ENCODE data around the gene CXCL12.
A peak's percentile ranks its signal among the peaks of the same experiment; 100 is the strongest.

Gene CXCL12

GRCh38 chr10:44339218-44339617, 45.7 kb downstream of the CXCL12 start:
- no peak overlapping the region for H3K4me3 ChIP-seq (ENCODE audit: insufficient read depth in 1 of 2, low read depth in 1 of 2, low read length in 2 of 2)
- H3K79me1 ChIP-seq (replicated peaks; ENCODE audit: low read length, poor library complexity, severe bottlenecking): no peaks in the 10 kb centered on the region
- no peak overlapping the region for H2AFZ ChIP-seq (ENCODE audit: low read depth, low read length)
- H3K9ac ChIP-seq (ENCODE audit: low read length): no peak overlapping the region
- H3K4me1 ChIP-seq (ENCODE audit: control insufficient read depth, insufficient read depth, low read depth, low read length): peaks cover 16% of the 10 kb centered on the region
- no peak overlapping the region for H3K14ac ChIP-seq (ENCODE audit: low read length in 2 of 2)
- no peak overlapping the region for H3K4me2 ChIP-seq (ENCODE audit: low read length, poor library complexity, severe bottlenecking)
- no peak overlapping the region for H2BK12ac ChIP-seq (ENCODE audit: low read length in 2 of 2)
- no peaks in the 10 kb centered on the region for H3K9me3 ChIP-seq (ENCODE audit: control insufficient read depth, low read length)
- no peak overlapping the region for H4K8ac ChIP-seq (ENCODE audit: low read length)
- no peak overlapping the region for H2AK5ac ChIP-seq (ENCODE audit: low read length, severe bottlenecking)
- H3K4ac ChIP-seq (ENCODE audit: low read depth in 1 of 2, low read length in 2 of 2): no peak overlapping the region
- H2BK120ac ChIP-seq (ENCODE audit: low read depth, low read length): no peak overlapping the region
- no peak overlapping the region for H2BK15ac ChIP-seq (ENCODE audit: low read depth, poor library complexity, severe bottlenecking)
- peaks cover 5 to 30% of the 10 kb centered on the region in 2 experiments for H3K27me3 ChIP-seq (ENCODE audit: control insufficient read depth in 1 of 2, insufficient read depth in 1 of 2, low read length in 2 of 2)
- no peak overlapping the region for H3K18ac ChIP-seq (ENCODE audit: low read depth in 1 of 2, low read length in 2 of 2)
- 67% methylated on average over 3 of the region's 3 CpGs for WGBS
- H2BK5ac ChIP-seq (ENCODE audit: low read depth, low read length, poor library complexity, severe bottlenecking): no peak overlapping the region
- H3K27ac ChIP-seq (ENCODE audit: low read length, poor library complexity, severe bottlenecking): no peak overlapping the region
- H3K23ac ChIP-seq (ENCODE audit: low read length in 2 of 2): no peak overlapping the region
- DNase-seq: no peak
- no peaks in the 10 kb centered on the region for H3K36me3 ChIP-seq (ENCODE audit: control insufficient read depth in 1 of 2, insufficient read depth in 2 of 2, low read depth in 1 of 2, low read length in 2 of 2)
- H4K91ac ChIP-seq (ENCODE audit: low read length): no peak overlapping the region

- peaks cover 23% of the 10 kb centered on the region for H3K4me1 ChIP-seq (ENCODE audit: control insufficient read depth, insufficient read depth, low read depth, low read length)
- no peak overlapping the region for H3K18ac ChIP-seq (ENCODE audit: low read depth in 1 of 2, low read length in 2 of 2)
- H3K4me2 ChIP-seq (ENCODE audit: low read length, poor library complexity, severe bottlenecking): no peak overlapping the region
- H3K4me3 ChIP-seq (ENCODE audit: insufficient read depth in 1 of 2, low read depth in 1 of 2, low read length in 2 of 2): no peak overlapping the region
- no peak overlapping the region for H3K9ac ChIP-seq (ENCODE audit: low read length)
- H2AK5ac ChIP-seq (ENCODE audit: low read length, severe bottlenecking): no peak overlapping the region
- no peak overlapping the region for H2BK12ac ChIP-seq (ENCODE audit: low read length in 2 of 2)
- H4K8ac ChIP-seq (ENCODE audit: low read length): no peak overlapping the region
- no peak overlapping the region for H2AFZ ChIP-seq (ENCODE audit: low read depth, low read length)
- H2BK15ac ChIP-seq (ENCODE audit: low read depth, poor library complexity, severe bottlenecking): no peak overlapping the region
- H3K79me1 ChIP-seq (replicated peaks; ENCODE audit: low read length, poor library complexity, severe bottlenecking): no peaks in the 10 kb centered on the region
- H3K4ac ChIP-seq (ENCODE audit: low read depth in 1 of 2, low read length in 2 of 2): no peak overlapping the region
- H3K27ac ChIP-seq (ENCODE audit: low read length, poor library complexity, severe bottlenecking): no peak overlapping the region
- no peaks in the 10 kb centered on the region for H3K36me3 ChIP-seq (ENCODE audit: control insufficient read depth in 1 of 2, insufficient read depth in 2 of 2, low read depth in 1 of 2, low read length in 2 of 2)
- 99% methylated on average over 4 of the region's 4 CpGs for WGBS
- H3K14ac ChIP-seq (ENCODE audit: low read length in 2 of 2): no peak overlapping the region
- H3K27me3 ChIP-seq (ENCODE audit: control insufficient read depth in 1 of 2, insufficient read depth in 1 of 2, low read length in 2 of 2): peaks cover 0 to 18% of the 10 kb centered on the region in 2 experiments
- no peaks in the 10 kb centered on the region for H3K9me3 ChIP-seq (ENCODE audit: control insufficient read depth, low read length)
- no peak overlapping the region for H2BK120ac ChIP-seq (ENCODE audit: low read depth, low read length)
- no peak overlapping the region for H2BK5ac ChIP-seq (ENCODE audit: low read depth, low read length, poor library complexity, severe bottlenecking)
- no peak for DNase-seq
- H3K23ac ChIP-seq (ENCODE audit: low read length in 2 of 2): no peak overlapping the region
- H4K91ac ChIP-seq (ENCODE audit: low read length): no peak overlapping the region
These were observed 47.8 kb downstream of the CXCL12 start for GRCh38 chr10:44337081-44337480.

- no peak overlapping the region for H3K27ac ChIP-seq (ENCODE audit: low read length, poor library complexity, severe bottlenecking)
- H2BK12ac ChIP-seq (ENCODE audit: low read length in 2 of 2): peak overlapping the region; percentile 0 to 61
- no peak overlapping the region for H3K9ac ChIP-seq (ENCODE audit: low read length)
- H3K79me1 ChIP-seq (replicated peaks; ENCODE audit: low read length, poor library complexity, severe bottlenecking): no peaks in the 10 kb centered on the region
- H2AK5ac ChIP-seq (ENCODE audit: low read length, severe bottlenecking): peak overlapping the region; percentile 1
- no peak overlapping the region for H3K14ac ChIP-seq (ENCODE audit: low read length in 2 of 2)
- H3K36me3 ChIP-seq (ENCODE audit: control insufficient read depth in 1 of 2, insufficient read depth in 2 of 2, low read depth in 1 of 2, low read length in 2 of 2): no peaks in the 10 kb centered on the region
- WGBS: 81% methylated on average over 7 of the region's 9 CpGs
- peaks cover 0 to 15% of the 10 kb centered on the region in 2 experiments for H3K27me3 ChIP-seq (ENCODE audit: control insufficient read depth in 1 of 2, insufficient read depth in 1 of 2, low read length in 2 of 2)
- H4K8ac ChIP-seq (ENCODE audit: low read length): peak overlapping the region; percentile 0
- DNase-seq: no peak
- H4K91ac ChIP-seq (ENCODE audit: low read length): no peak overlapping the region
- H2BK15ac ChIP-seq (ENCODE audit: low read depth, poor library complexity, severe bottlenecking): no peak overlapping the region
- peak overlapping the region in 1 of 2 experiments; percentile 45 for H3K18ac ChIP-seq (ENCODE audit: low read depth in 1 of 2, low read length in 2 of 2)
- no peak overlapping the region for H3K4me2 ChIP-seq (ENCODE audit: low read length, poor library complexity, severe bottlenecking)
- H2AFZ ChIP-seq (ENCODE audit: low read depth, low read length): no peak overlapping the region
- H2BK120ac ChIP-seq (ENCODE audit: low read depth, low read length): no peak overlapping the region
- no peaks in the 10 kb centered on the region for H3K9me3 ChIP-seq (ENCODE audit: control insufficient read depth, low read length)
- H3K23ac ChIP-seq (ENCODE audit: low read length in 2 of 2): no peak overlapping the region
- no peak overlapping the region for H3K4ac ChIP-seq (ENCODE audit: low read depth in 1 of 2, low read length in 2 of 2)
- H2BK5ac ChIP-seq (ENCODE audit: low read depth, low read length, poor library complexity, severe bottlenecking): no peak overlapping the region
- H3K4me3 ChIP-seq (ENCODE audit: insufficient read depth in 1 of 2, low read depth in 1 of 2, low read length in 2 of 2): no peak overlapping the region
- H3K4me1 ChIP-seq (ENCODE audit: control insufficient read depth, insufficient read depth, low read depth, low read length): peaks cover 23% of the 10 kb centered on the region
These were observed 49.4 kb downstream of the CXCL12 start for GRCh38 chr10:44335330-44336021.

- Histone ChIP-seq H2BK5ac (ENCODE audit: low read depth, low read length, poor library complexity, severe bottlenecking) (no peak overlapping the region), H3K9me3 (ENCODE audit: control insufficient read depth, low read length) (no peaks in the 10 kb centered on the region), H3K4me1 (ENCODE audit: control insufficient read depth, insufficient read depth, low read depth, low read length) (peaks cover 23% of the 10 kb centered on the region), H4K91ac (ENCODE audit: low read length) (no peak overlapping the region), H3K14ac (ENCODE audit: low read length in 2 of 2) (no peak overlapping the region), H3K27me3 (ENCODE audit: control insufficient read depth in 1 of 2, insufficient read depth in 1 of 2, low read length in 2 of 2) (peaks cover 0 to 8% of the 10 kb centered on the region in 2 experiments), H2AFZ (ENCODE audit: low read depth, low read length) (no peak overlapping the region), H3K4ac (ENCODE audit: low read depth in 1 of 2, low read length in 2 of 2) (no peak overlapping the region), H3K23ac (ENCODE audit: low read length in 2 of 2) (no peak overlapping the region), H4K8ac (ENCODE audit: low read length) (no peak overlapping the region), H3K4me3 (ENCODE audit: insufficient read depth in 1 of 2, low read depth in 1 of 2, low read length in 2 of 2) (no peak overlapping the region), H2BK12ac (ENCODE audit: low read length in 2 of 2) (no peak overlapping the region), H2BK120ac (ENCODE audit: low read depth, low read length) (no peak overlapping the region), H3K27ac (ENCODE audit: low read length, poor library complexity, severe bottlenecking) (peak overlapping the region; percentile 15), H3K18ac (ENCODE audit: low read depth in 1 of 2, low read length in 2 of 2) (no peak overlapping the region), H3K9ac (ENCODE audit: low read length) (no peak overlapping the region), H3K4me2 (ENCODE audit: low read length, poor library complexity, severe bottlenecking) (no peak overlapping the region), H2BK15ac (ENCODE audit: low read depth, poor library complexity, severe bottlenecking) (no peak overlapping the region), H3K36me3 (ENCODE audit: control insufficient read depth in 1 of 2, insufficient read depth in 2 of 2, low read depth in 1 of 2, low read length in 2 of 2) (no peaks in the 10 kb centered on the region), H3K79me1 (replicated peaks; ENCODE audit: low read length, poor library complexity, severe bottlenecking) (no peaks in the 10 kb centered on the region), H2AK5ac (ENCODE audit: low read length, severe bottlenecking) (peak overlapping the region; percentile 2)
- DNase-seq: peak; percentile 86
- 48% methylated on average over 4 of the region's 4 CpGs for WGBS
These were observed 50.2 kb downstream of the CXCL12 start for GRCh38 chr10:44334621-44335184.

All from mesenchymal stem cell (in vitro differentiated cells and primary cell).